ENCODE results near the gene KIAA2012. TPM values are rescaled to one million over a fixed set of nuclear protein-coding genes. Genes with fewer than 3 reads are reported as not detected.
"Not testable (repeated sequence)": the region's sequence is repeated elsewhere in the genome, so short reads cannot be mapped to it uniquely, and the experiment has no call there.

KIAA2012 gene
- total RNA-seq, 1 donor from 2014 or later: not detected

GRCh38 chr2:202221873-202222272 is 148.8 kb downstream of the KIAA2012 start:
- H3K4me1 Mint-ChIP-seq (ENCODE audit: low read depth, unreplicated experiment): peaks cover 6% of the 10 kb centered on the region
- no peak overlapping the region for H3K4me3 Mint-ChIP-seq (ENCODE audit: unreplicated experiment)
- no peaks in the 10 kb centered on the region for H3K36me3 Mint-ChIP-seq (ENCODE audit: unreplicated experiment)
- no peak overlapping the region for H3K27ac Mint-ChIP-seq (ENCODE audit: unreplicated experiment)
- H3K9me3 Mint-ChIP-seq (ENCODE audit: unreplicated experiment): no peaks in the 10 kb centered on the region
- H3K27me3 Mint-ChIP-seq (ENCODE audit: unreplicated experiment): no peaks in the 10 kb centered on the region
- TF ChIP-seq CTCF (IDR thresholded peaks at IDR 0.05; ENCODE audit: partially characterized antibody, unreplicated experiment): no peak
- DNase-seq: no peak

- Mint-ChIP-seq H3K4me3 (ENCODE audit: unreplicated experiment) (peak overlapping the region; percentile 96), H3K9me3 (ENCODE audit: unreplicated experiment) (peaks cover 6% of the 10 kb centered on the region), H3K27ac (ENCODE audit: unreplicated experiment) (peak overlapping the region; percentile 91), H3K36me3 (ENCODE audit: unreplicated experiment) (no peaks in the 10 kb centered on the region), H3K27me3 (ENCODE audit: unreplicated experiment) (peaks cover 9% of the 10 kb centered on the region), H3K4me1 (ENCODE audit: low read depth, unreplicated experiment) (peaks cover 10% of the 10 kb centered on the region)
- peak; percentile 40 for DNase-seq
- TF ChIP-seq CTCF (IDR thresholded peaks at IDR 0.05; ENCODE audit: partially characterized antibody, unreplicated experiment): no peak
These were observed 164.8 kb downstream of the KIAA2012 start for GRCh38 chr2:202237787-202238233.

- peak; percentile 92 for DNase-seq
- TF ChIP-seq CTCF (IDR thresholded peaks at IDR 0.05; ENCODE audit: partially characterized antibody, unreplicated experiment): no peak
- Mint-ChIP-seq H3K36me3 (ENCODE audit: unreplicated experiment) (no peaks in the 10 kb centered on the region), H3K4me1 (ENCODE audit: low read depth, unreplicated experiment) (peaks cover 5% of the 10 kb centered on the region), H3K27me3 (ENCODE audit: unreplicated experiment) (peaks cover 9% of the 10 kb centered on the region), H3K4me3 (ENCODE audit: unreplicated experiment) (peak within 1 kb of the TSS; percentile 96), H3K9me3 (ENCODE audit: unreplicated experiment) (peaks cover 6% of the 10 kb centered on the region), H3K27ac (ENCODE audit: unreplicated experiment) (peak within 1 kb of the TSS; percentile 94)
These were observed 165.5 kb downstream of the KIAA2012 start, which contains the start of gene SUMO1 for GRCh38 chr2:202238234-202239197. TSS of gene SUMO1 (minus strand) at chr2:202238597. CDS start at chr2:202238451, 146 bp downstream.

GRCh38 chr2:202247710-202248109 is 174.7 kb downstream of the KIAA2012 start:
- not testable (repeated sequence) for H3K4me3 Mint-ChIP-seq (ENCODE audit: unreplicated experiment); H3K27me3 Mint-ChIP-seq (ENCODE audit: unreplicated experiment); H3K4me1 Mint-ChIP-seq (ENCODE audit: low read depth, unreplicated experiment); H3K9me3 Mint-ChIP-seq (ENCODE audit: unreplicated experiment); H3K27ac Mint-ChIP-seq (ENCODE audit: unreplicated experiment); H3K36me3 Mint-ChIP-seq (ENCODE audit: unreplicated experiment); DNase-seq

- Mint-ChIP-seq H3K27me3 (ENCODE audit: unreplicated experiment) (no peaks in the 10 kb centered on the region), H3K4me3 (ENCODE audit: unreplicated experiment) (peak overlapping the region; percentile 49), H3K36me3 (ENCODE audit: unreplicated experiment) (no peaks in the 10 kb centered on the region), H3K9me3 (ENCODE audit: unreplicated experiment) (no peaks in the 10 kb centered on the region), H3K4me1 (ENCODE audit: low read depth, unreplicated experiment) (no peaks in the 10 kb centered on the region), H3K27ac (ENCODE audit: unreplicated experiment) (no peak overlapping the region)
- no peak for TF ChIP-seq CTCF (IDR thresholded peaks at IDR 0.05; ENCODE audit: partially characterized antibody, unreplicated experiment)
- no peak for DNase-seq
These were observed 176.6 kb downstream of the KIAA2012 start for GRCh38 chr2:202249521-202250253.

Data from glutamatergic neuron (in vitro differentiated cells).